Measurements from ENCODE around the gene IFITM10.

- TF ChIP-seq CTCF (IDR thresholded peaks at IDR 0.05) = no peak
- TF ChIP-seq POLR2A (IDR thresholded peaks at IDR 0.05) = no peak
These were observed 20.1 kb upstream of the IFITM10 start for GRCh38 chr11:1770528-1770927.
